HG03354 (cell line): Measurements from ENCODE around the gene HPGDS.
A peak's percentile ranks its signal among the peaks of the same experiment; 100 is the strongest.
"Not testable (repeated sequence)": the region's sequence is repeated elsewhere in the genome, so short reads cannot be mapped to it uniquely, and the experiment has no call there.

Source experiments
- ATAC-seq: cut with Tn5 transposase; IDR thresholded peaks from one replicate; pipeline ENCODE4 v1.9.1; 2021; ENCODE audit warnings: mild to moderate bottlenecking; ENCODE audit not compliant: unreplicated experiment, poor library complexity, severe bottlenecking

HPGDS gene

GRCh38 chr4:94334476-94334875 lies 8.2 kb downstream of the HPGDS start:
- ATAC-seq = no peak

DNA sequence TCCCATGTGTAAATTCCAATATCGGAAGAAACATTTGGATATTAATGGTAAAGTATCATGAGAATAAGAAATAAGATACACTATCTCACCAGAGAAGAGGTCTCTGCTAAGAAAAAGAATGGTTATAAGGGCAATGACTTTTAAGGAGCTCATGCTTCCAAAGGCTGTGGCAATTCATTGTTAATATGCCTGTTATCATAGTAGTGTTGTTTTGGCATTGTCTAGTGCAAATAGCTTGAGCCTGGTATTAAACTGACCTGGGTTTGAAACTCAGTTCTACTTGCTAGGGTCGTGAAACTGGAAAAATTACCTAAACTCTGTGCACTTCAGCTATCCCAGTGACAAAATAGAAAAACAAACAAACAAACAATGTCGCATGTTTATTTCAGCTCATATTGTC lies 8.8 kb downstream of the HPGDS start:
- ATAC-seq = no peak

GRCh38 chr4:94332983-94333590 lies 9.5 kb downstream of the HPGDS start:
- ATAC-seq = no peak

DNA sequence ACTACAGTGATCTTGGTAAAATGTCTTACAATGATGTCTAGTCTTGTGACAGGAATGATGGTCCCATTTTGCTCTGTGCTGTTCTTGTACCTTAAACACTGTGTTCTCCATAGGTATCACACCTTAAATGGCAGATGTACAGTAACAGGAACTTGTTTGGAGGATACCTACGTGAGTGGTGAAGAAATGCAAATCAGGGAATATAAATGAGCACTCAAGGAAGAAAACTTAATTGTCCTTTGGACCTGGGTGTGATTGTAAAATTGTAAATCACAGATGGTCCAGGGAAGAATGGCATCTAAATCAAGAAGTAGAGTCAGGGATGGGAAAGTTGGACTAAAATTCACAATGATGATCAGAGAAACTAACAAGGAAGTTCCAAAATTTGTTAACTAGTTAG lies 12.7 kb downstream of the HPGDS start:
- no peak for ATAC-seq

GRCh38 chr4:94325835-94326234 lies 16.8 kb downstream of the HPGDS start:
- ATAC-seq = no peak

DNA sequence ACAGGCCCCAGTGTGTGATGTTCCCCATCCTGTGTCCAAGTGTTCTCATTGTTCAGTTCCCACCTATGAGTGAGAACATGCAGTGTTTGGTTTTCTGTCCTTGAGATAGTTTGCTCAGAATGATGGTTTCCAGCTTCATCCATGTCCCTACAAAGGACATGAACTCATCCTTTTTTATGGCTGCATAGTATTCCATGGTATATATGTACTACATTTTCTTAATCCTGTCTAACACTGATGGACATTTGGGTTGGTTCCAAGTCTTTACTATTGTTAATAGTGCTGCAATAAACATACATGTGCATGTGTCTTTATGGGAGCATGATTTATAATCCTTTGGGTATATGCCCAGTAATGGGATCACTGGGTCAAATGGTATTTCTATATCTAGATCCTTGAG lies 22.7 kb downstream of the HPGDS start:
- not testable (repeated sequence) for ATAC-seq

- ATAC-seq = no peak
Observed at GRCh38 chr4:94307231-94307871, 35.3 kb downstream of the HPGDS start.

GRCh38 chr4:94306713-94307112 lies 35.9 kb downstream of the HPGDS start:
- no peak for ATAC-seq

- no peak for ATAC-seq
Observed at GRCh38 chr4:94305466-94306225, 37.0 kb downstream of the HPGDS start.

DNA sequence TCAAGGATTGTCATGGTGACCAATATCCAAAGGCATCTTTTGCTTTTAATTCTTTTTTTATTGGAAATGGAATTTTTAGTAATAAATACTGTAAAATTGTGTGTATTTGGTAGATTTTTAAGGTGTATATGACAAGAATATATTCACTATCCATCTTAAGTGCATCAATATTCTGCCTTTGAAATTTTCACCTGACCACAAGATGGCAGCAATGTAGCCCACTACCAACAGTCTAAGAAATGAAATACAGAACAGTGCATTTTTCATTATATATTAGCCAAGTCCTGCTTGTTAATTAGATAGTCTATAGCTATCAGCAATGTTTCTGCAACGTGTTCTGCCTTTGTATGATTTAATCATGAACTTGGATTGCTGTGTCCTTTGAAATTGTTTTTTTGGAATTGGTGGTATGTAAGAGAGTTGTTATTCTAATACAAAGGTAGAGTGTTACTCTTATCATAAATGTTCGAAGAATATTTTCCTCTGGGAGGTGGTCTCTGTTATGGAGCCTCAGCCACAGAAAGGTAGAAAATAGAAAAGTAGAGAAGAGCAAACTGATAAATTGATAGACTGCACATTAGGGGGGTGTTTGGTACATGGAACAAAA lies 38.2 kb downstream of the HPGDS start:
- ATAC-seq = peak; percentile 62

DNA sequence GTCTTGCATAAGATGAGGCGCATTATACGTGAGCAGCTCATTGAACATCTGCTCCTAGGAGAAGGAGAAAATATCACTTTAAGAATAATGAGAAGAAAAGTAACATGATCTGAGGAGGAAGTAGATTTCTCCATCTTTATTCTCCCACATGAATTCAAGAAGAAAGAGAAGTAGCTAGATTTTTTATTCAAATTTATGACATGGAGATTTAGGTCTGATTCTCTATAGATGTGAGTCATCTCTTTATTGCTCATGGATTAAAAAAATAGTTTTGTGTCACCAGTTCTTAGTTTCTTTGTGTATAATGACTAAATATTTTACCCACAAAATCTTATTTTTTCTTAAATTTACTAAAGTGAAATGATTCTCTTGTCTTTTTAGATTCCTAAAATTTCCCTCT lies 40.4 kb downstream of the HPGDS start:
- no peak for ATAC-seq

DNA sequence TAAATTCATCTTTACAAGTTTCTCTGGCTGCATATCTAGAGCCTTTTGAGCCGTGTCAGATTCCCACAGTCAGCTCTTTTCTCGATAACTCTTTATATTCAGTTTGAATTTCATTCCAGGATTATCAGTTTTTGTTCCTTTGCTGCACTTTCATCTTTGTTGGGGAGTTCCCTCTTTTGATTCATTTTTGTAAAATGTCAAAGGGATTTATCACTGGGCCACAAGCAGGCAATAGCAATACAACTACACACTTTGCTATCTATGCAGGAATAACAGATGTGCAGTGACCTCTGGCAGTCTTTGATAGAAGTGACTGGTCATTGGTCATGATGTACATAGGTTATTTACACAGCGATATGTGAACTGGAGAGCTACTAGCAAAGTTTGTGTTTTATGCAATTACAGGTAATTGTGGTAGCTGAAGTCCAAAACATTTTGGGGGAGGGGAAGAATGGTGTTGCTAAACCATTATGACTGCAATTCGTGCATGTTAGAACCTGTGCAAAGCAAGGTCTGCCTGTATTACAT lies 43.8 kb downstream of the HPGDS start:
- ATAC-seq = no peak

GRCh38 chr4:94295473-94295872 lies 47.2 kb downstream of the HPGDS start:
- ATAC-seq = not testable (repeated sequence)

- ATAC-seq = not testable (repeated sequence)
Observed at GRCh38 chr4:94293981-94294380, 48.7 kb downstream of the HPGDS start.

- ATAC-seq = peak; percentile 46
Observed at GRCh38 chr4:94290245-94290644, 52.4 kb downstream of the HPGDS start.

DNA sequence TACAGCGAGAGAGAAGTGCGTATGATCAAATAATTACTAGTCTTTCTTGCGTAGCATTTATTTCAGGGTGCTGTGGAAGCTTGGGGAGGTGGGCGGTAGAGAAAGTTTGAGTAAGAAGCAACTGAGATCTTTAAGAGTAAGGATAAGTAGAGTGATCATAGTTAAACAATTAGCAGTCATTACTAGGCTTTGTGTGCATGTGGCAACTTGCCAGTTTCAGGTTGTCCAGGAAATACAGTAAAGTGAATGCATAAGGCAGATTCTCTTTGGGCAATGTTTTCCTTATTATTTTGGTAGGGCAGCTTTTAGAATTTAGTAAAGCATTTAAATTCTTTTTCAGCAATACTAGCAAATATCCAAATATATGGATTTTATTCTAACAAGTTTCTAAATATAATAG lies 57.0 kb downstream of the HPGDS start:
- no peak for ATAC-seq

DNA sequence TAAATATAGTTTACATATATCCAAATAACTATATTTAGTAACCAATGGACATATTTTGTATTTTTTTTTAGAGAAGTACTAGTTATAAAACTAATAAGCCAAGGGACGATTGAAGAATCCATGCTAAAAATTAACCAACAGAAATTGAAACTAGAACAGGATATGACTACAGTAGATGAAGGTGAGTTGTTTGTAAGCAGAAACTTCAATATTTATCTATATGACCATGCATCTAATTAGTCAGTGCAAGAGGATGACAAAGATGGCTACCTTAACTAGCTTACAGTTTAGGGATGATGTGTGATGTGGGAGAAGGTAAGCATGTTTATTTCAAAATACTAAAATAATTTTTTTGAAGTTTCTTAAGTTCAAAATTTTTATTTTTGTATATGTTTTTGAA lies 57.7 kb downstream of the HPGDS start:
- peak; percentile 88 for ATAC-seq

DNA sequence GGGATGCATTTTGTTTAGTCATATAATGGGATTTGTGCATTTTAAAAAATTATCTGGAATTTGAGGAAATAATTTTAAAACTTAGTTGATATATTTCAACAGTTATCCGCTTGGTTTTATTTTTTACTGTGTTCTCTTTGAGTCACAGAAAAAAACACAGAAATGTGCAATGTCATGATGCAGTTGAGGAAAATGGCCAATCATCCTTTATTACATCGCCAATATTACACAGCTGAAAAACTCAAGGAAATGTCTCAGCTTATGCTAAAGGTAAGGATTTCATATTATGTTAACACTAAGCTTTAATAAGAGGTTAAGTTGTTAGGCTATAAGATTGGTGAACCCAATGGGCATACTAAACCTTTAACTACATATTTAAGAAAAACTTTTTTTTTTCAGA lies 63.9 kb downstream of the HPGDS start:
- no peak for ATAC-seq

- ATAC-seq = no peak
Observed at GRCh38 chr4:94277534-94277933, 65.1 kb downstream of the HPGDS start.

- ATAC-seq = no peak
Observed at GRCh38 chr4:94276204-94276603, 66.4 kb downstream of the HPGDS start.
